K562 (cell line): ENCODE measurements around the gene SSH3. TPM values are rescaled to one million over a fixed set of nuclear protein-coding genes. Genes with fewer than 3 reads are reported as not detected.

Experiments used
- AFF4 ChIP-seq: sonication (generic); formaldehyde crosslinking; IDR thresholded peaks from 2 replicates; pipeline ENCODE4 v1.8.0; 2023; ENCODE audit warnings: mild to moderate bottlenecking, missing genetic modification reagents
- BHLHE40 ChIP-seq: IDR thresholded peaks from 2 replicates; pipeline ENCODE4 v1.6.1; 2011; ENCODE audit warnings: low read length, improper control_type of control experiment
- CEBPG ChIP-seq, 3 experiments: fragments of 200-800 bp in 1 of 3; sonication (Bioruptor generic) in 1 of 3; sonication (generic) in 1 of 3; formaldehyde crosslinking in 1 of 3; IDR thresholded peaks in 2 of 3; conservative IDR thresholded peaks in 1 of 3; 2 replicates each; pipeline versions ENCODE4 v1.6.1 to v1.8.0; 2016 to 2022; ENCODE audit warnings: missing compliant biosample characterization in 2 of 3, missing genetic modification characterization in 2 of 3, mild to moderate bottlenecking in 1 of 3, missing genetic modification reagents in 1 of 3
- E2F3 ChIP-seq: fragments of 250-450 bp; sonication (Bioruptor Pico); IDR thresholded peaks from 2 replicates; pipeline ENCODE4 v1.4.0; 2020; ENCODE audit warnings: mild to moderate bottlenecking
- HNRNPH1 ChIP-seq: fragments of 200-400 bp; formaldehyde crosslinking; optimal IDR thresholded peaks from 2 replicates; pipeline ENCODE3; 2017; ENCODE audit warnings: low read depth, mild to moderate bottlenecking, low read length, moderate library complexity
- JUN ChIP-seq, 2 experiments: sonication (generic) in 1 of 2; formaldehyde crosslinking in 1 of 2; IDR thresholded peaks; 2 replicates each; pipeline versions ENCODE4 v1.6.1 to v1.8.0; 2012 to 2022; ENCODE audit warnings: borderline replicate concordance in 2 of 2, mild to moderate bottlenecking in 2 of 2, improper control_type of control experiment in 1 of 2, low read depth in 1 of 2, low read length in 1 of 2, missing genetic modification reagents in 1 of 2
- MEIS2 ChIP-seq: fragments of 450-650 bp; IDR thresholded peaks from 2 replicates; pipeline ENCODE4 v1.6.1; 2014; ENCODE audit warnings: mild to moderate bottlenecking; ENCODE audit not compliant: partially characterized antibody
- MLLT1 ChIP-seq, 2 experiments: fragments of 450-650 bp; IDR thresholded peaks; 2 replicates each; pipeline ENCODE4 v1.6.1; 2016
- NEUROD1 ChIP-seq: fragments of 150-350 bp; IDR thresholded peaks from 2 replicates; pipeline ENCODE4 v1.6.1; 2014; ENCODE audit warnings: borderline replicate concordance, low read length, low read depth; ENCODE audit not compliant: partially characterized antibody
- RAD21 ChIP-seq, 2 experiments: fragments of 250-450 bp in 1 of 2; fragments of 450-650 bp in 1 of 2; sonication (Bioruptor Pico) in 1 of 2; formaldehyde crosslinking in 1 of 2; IDR thresholded peaks in 1 of 2; conservative IDR thresholded peaks in 1 of 2; 2 replicates each; pipeline versions ENCODE4 v1.4.0 to v1.8.0; 2020 to 2022; ENCODE audit warnings: mild to moderate bottlenecking in 2 of 2, moderate library complexity in 1 of 2
- TRIM24 ChIP-seq, 2 experiments: fragments of 450-650 bp; IDR thresholded peaks; 2 replicates each; pipeline ENCODE4 v1.6.1; 2016
- ZBTB1 ChIP-seq: sonication (generic); formaldehyde crosslinking; IDR thresholded peaks from 2 replicates; pipeline ENCODE4 v1.8.1; 2023; ENCODE audit warnings: missing genetic modification reagents, low read depth, mild to moderate bottlenecking, borderline replicate concordance
- ZBTB8A ChIP-seq: fragments of 450-650 bp; IDR thresholded peaks from 2 replicates; pipeline ENCODE4 v1.6.1; 2018; ENCODE audit warnings: mild to moderate bottlenecking, moderate library complexity; ENCODE audit not compliant: partially characterized antibody
- ZHX1 ChIP-seq: fragments of 150-350 bp; conservative IDR thresholded peaks from 2 replicates; pipeline ENCODE4 v1.6.1; 2014; ENCODE audit warnings: low read length
- ZNF584 ChIP-seq: fragments of 200-800 bp; sonication (Bioruptor generic); IDR thresholded peaks from 2 replicates; pipeline ENCODE4 v1.6.1; 2016; ENCODE audit warnings: low read depth, mild to moderate bottlenecking, missing genetic modification characterization, missing compliant biosample characterization
- ZSCAN32 ChIP-seq: fragments of 450-650 bp; formaldehyde crosslinking; IDR thresholded peaks from 2 replicates; pipeline ENCODE4 v1.4.0; 2020; ENCODE audit warnings: mild to moderate bottlenecking, moderate library complexity
- polyA plus RNA-seq, 8 experiments: library from polyadenylated mRNA; depleted of rRNA in 4 of 8; stranded (reverse) in 5 of 8; unstranded in 3 of 8; fragments of >200 nt; fragmentation: Nextera tagmentation in 2 of 8; fragmentation: Illumina TruSeq in 1 of 8; extraction: Ambion mirVana in 2 of 8; extraction: Trizol in 1 of 8; gene quantifications; 2 replicates each; pipeline versions ENCODE4 v1.2.1 to v1.2.3, GENCODE V29; 2011 to 2014; ENCODE audit warnings: inconsistent platforms in 1 of 8, missing spikeins in 1 of 8
- total RNA-seq, 7 experiments: library from RNA; depleted of rRNA in 6 of 7; stranded (reverse); fragments of >200 nt in 6 of 7; fragmentation: Illumina TruSeq in 2 of 7; extraction: Trizol in 2 of 7; gene quantifications; 2 replicates each; pipeline versions ENCODE4 v1.2.1 to v1.2.3, GENCODE V29; 2011 to 2021; ENCODE audit warnings: low replicate concordance in 1 of 7

Gene SSH3
- total and polyA plus RNA-seq, 9 of the 15 experiments (the other 6 are each of a cell fraction or from before 2014, with no cell fraction given) = 0.07 to 1.0 (median 0.24) TPM; not detected in 3

- TF ChIP-seq MLLT1 (IDR thresholded peaks at IDR 0.05) (no peak), ZBTB1 (no peak), ZBTB8A (no peak), ZNF584 (CRISPR knock-in tag) (peak; percentile 53; the same call in 1 of the 2 replicates), HNRNPH1 (no peak), MEIS2 (no peak), RAD21 (CRISPR knock-in tag; conservative IDR thresholded peaks at IDR 0.05 in 1 of 2, IDR thresholded peaks at IDR 0.05 in 1 of 2) (no peak), BHLHE40 (peak; percentile 87), JUN (IDR thresholded peaks at IDR 0.05; ENCODE audit: borderline replicate concordance, low read depth, low read length) (peak; percentile 29; the same call in 1 of the 2 replicates), JUN (CRISPR knock-in tag; IDR thresholded peaks at IDR 0.05; ENCODE audit: borderline replicate concordance) (no peak), CEBPG (CRISPR knock-in tag; IDR thresholded peaks at IDR 0.05) (peak; percentile 87), CEBPG (tag; conservative IDR thresholded peaks at IDR 0.05 in 1 of 2, IDR thresholded peaks at IDR 0.05 in 1 of 2) (peak; percentile 86 to 91), E2F3 (CRISPR knock-in tag) (no peak), TRIM24 (IDR thresholded peaks at IDR 0.05) (peak in 1 of 2 experiments; percentile 54; a peak in 2 of 4 replicates), AFF4 (CRISPR knock-in tag) (no peak), ZSCAN32 (no peak), ZHX1 (no peak), NEUROD1 (no peak)
Observed at GRCh38 chr11:67312187-67313021, 9.1 kb downstream of the SSH3 start (continued).
